ENCODE data around the gene KCNH3.
A peak's percentile ranks its signal among the peaks of the same experiment; 100 is the strongest.

Gene KCNH3

GRCh38 chr12:49535921-49536525 is 2.8 kb upstream of the KCNH3 start:
- Histone ChIP-seq H3K27ac (ENCODE audit: low read length) (no peak overlapping the region), H3K9me3 (replicated peaks; ENCODE audit: insufficient read depth, low read length) (no peaks in the 10 kb centered on the region), H3K27me3 (replicated peaks; ENCODE audit: insufficient read depth, low read length) (peaks cover 35% of the 10 kb centered on the region), H3K4me1 (ENCODE audit: low read length) (no peaks in the 10 kb centered on the region), H4K20me1 (ENCODE audit: insufficient read depth, low read length) (no peaks in the 10 kb centered on the region), H3K36me3 (replicated peaks; ENCODE audit: insufficient read depth, low read length) (no peaks in the 10 kb centered on the region), H2AFZ (ENCODE audit: low read length) (no peak overlapping the region), H3K79me2 (ENCODE audit: low read length) (no peaks in the 10 kb centered on the region), H3F3A (ENCODE audit: insufficient read depth, low read length) (0 out of 2 replicates have a peak, but pooled peaks cover 10% of the 10 kb centered on the region), H3K4me3 (ENCODE audit: low read length) (no peak overlapping the region), H3K9me2 (replicated peaks; ENCODE audit: insufficient read depth, low read length) (no peaks in the 10 kb centered on the region), H3K4me2 (ENCODE audit: low read depth, low read length) (no peak overlapping the region), H3K9ac (ENCODE audit: low read length) (no peak overlapping the region)
- TF ChIP-seq EZH2phosphoT487 (IDR thresholded peaks at IDR 0.05; ENCODE audit: low read length) (no peak), EZH2 (optimal IDR thresholded peaks at IDR 0.05; ENCODE audit: low read depth, low read length) (no peak), CTCF (IDR thresholded peaks at IDR 0.05; ENCODE audit: low read length) (no peak)
- no peak for DNase-seq

- H3K27ac ChIP-seq (ENCODE audit: low read length), result no peak overlapping the region
- H3K4me3 ChIP-seq (ENCODE audit: low read length), result no peak overlapping the region
- H3K79me2 ChIP-seq (ENCODE audit: low read length), result no peaks in the 10 kb centered on the region
- H3K4me2 ChIP-seq (ENCODE audit: low read depth, low read length), result no peak overlapping the region
- H3K4me1 ChIP-seq (ENCODE audit: low read length), result no peaks in the 10 kb centered on the region
- 0 out of 2 replicates have a peak, but pooled peaks cover 10% of the 10 kb centered on the region for H3F3A ChIP-seq (ENCODE audit: insufficient read depth, low read length)
- H3K9ac ChIP-seq (ENCODE audit: low read length), result no peak overlapping the region
- no peak overlapping the region for H2AFZ ChIP-seq (ENCODE audit: low read length)
- no peak for DNase-seq
- no peaks in the 10 kb centered on the region for H3K9me3 ChIP-seq (replicated peaks; ENCODE audit: insufficient read depth, low read length)
- H3K27me3 ChIP-seq (replicated peaks; ENCODE audit: insufficient read depth, low read length), result peaks cover 35% of the 10 kb centered on the region
- TF ChIP-seq EZH2phosphoT487 (IDR thresholded peaks at IDR 0.05; ENCODE audit: low read length), result no peak
- no peaks in the 10 kb centered on the region for H3K9me2 ChIP-seq (replicated peaks; ENCODE audit: insufficient read depth, low read length)
- H4K20me1 ChIP-seq (ENCODE audit: insufficient read depth, low read length), result no peaks in the 10 kb centered on the region
- H3K36me3 ChIP-seq (replicated peaks; ENCODE audit: insufficient read depth, low read length), result no peaks in the 10 kb centered on the region
These were observed 2.2 kb upstream of the KCNH3 start for GRCh38 chr12:49536526-49537071.

GRCh38 chr12:49537231-49537751 is 1.5 kb upstream of the KCNH3 start:
- Histone ChIP-seq H4K20me1 (ENCODE audit: insufficient read depth, low read length) (no peaks in the 10 kb centered on the region), H2AFZ (ENCODE audit: low read length) (no peak overlapping the region), H3F3A (ENCODE audit: insufficient read depth, low read length) (0 out of 2 replicates have a peak, but pooled peaks cover 10% of the 10 kb centered on the region), H3K79me2 (ENCODE audit: low read length) (no peaks in the 10 kb centered on the region), H3K4me3 (ENCODE audit: low read length) (peak overlapping the region; percentile 39; the same call in 1 of the 2 replicates), H3K4me1 (ENCODE audit: low read length) (no peaks in the 10 kb centered on the region), H3K27me3 (replicated peaks; ENCODE audit: insufficient read depth, low read length) (peaks cover 35% of the 10 kb centered on the region), H3K4me2 (ENCODE audit: low read depth, low read length) (peak overlapping the region; percentile 99; the same call in 1 of the 2 replicates), H3K9me2 (replicated peaks; ENCODE audit: insufficient read depth, low read length) (no peaks in the 10 kb centered on the region), H3K9me3 (replicated peaks; ENCODE audit: insufficient read depth, low read length) (no peaks in the 10 kb centered on the region), H3K27ac (ENCODE audit: low read length) (no peak overlapping the region), H3K36me3 (replicated peaks; ENCODE audit: insufficient read depth, low read length) (no peaks in the 10 kb centered on the region), H3K9ac (ENCODE audit: low read length) (no peak overlapping the region)
- TF ChIP-seq EZH2 (optimal IDR thresholded peaks at IDR 0.05; ENCODE audit: low read depth, low read length), result no peak
- TF ChIP-seq CTCF (IDR thresholded peaks at IDR 0.05; ENCODE audit: low read length), result no peak
- TF ChIP-seq EZH2phosphoT487 (IDR thresholded peaks at IDR 0.05; ENCODE audit: low read length), result no peak
- DNase-seq, result no peak
